Adrenal gland (tissue), 5 donors: ENCODE measurements around the gene HEMGN.

Source experiments
- POLR2A ChIP-seq, 2 donors: fragments of 450-650 bp; IDR thresholded peaks; one replicate each; pipeline ENCODE4 v1.6.1; 2017; ENCODE audit warnings: antibody characterized with exemption in 2 of 2, mild to moderate bottlenecking in 2 of 2, moderate library complexity in 1 of 2
- TF ChIP-seq, protein P1 (sequence below), 6 experiments: fragments of 450-650 bp in 4 of 6; fragments of 200-600 bp in 2 of 6; sonication (generic) in 1 of 6; IDR thresholded peaks; 1 replicate in 5 of 6; 2 replicates in 1 of 6; pipeline versions ENCODE4 v1.5.1 to v1.8.0; 2016 to 2021; ENCODE audit warnings: antibody characterized with exemption in 6 of 6, mild to moderate bottlenecking in 2 of 6, moderate library complexity in 1 of 6
- donor health status: DM: no; HTN: no; CAD: no.

DNA sequence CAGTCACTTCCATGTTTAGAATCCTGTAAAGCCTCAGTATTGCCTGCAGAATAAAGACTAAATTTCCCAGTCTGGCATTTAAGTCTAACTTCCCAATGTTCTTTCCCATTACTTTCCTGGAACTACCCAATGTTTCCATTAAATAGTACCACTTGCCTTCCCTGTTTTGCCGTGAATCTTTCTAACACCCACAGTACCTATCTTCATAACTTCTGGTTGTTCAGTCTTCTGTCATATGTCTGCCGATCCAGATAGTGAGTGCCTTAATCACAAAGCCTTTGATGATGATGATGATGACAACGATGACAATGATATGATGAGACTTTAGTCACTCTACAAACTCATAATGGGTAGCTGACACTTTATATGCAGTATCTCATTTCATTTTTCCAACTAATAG, 6.6 kb upstream of the HEMGN start:
- TF ChIP-seq, protein P1, sequence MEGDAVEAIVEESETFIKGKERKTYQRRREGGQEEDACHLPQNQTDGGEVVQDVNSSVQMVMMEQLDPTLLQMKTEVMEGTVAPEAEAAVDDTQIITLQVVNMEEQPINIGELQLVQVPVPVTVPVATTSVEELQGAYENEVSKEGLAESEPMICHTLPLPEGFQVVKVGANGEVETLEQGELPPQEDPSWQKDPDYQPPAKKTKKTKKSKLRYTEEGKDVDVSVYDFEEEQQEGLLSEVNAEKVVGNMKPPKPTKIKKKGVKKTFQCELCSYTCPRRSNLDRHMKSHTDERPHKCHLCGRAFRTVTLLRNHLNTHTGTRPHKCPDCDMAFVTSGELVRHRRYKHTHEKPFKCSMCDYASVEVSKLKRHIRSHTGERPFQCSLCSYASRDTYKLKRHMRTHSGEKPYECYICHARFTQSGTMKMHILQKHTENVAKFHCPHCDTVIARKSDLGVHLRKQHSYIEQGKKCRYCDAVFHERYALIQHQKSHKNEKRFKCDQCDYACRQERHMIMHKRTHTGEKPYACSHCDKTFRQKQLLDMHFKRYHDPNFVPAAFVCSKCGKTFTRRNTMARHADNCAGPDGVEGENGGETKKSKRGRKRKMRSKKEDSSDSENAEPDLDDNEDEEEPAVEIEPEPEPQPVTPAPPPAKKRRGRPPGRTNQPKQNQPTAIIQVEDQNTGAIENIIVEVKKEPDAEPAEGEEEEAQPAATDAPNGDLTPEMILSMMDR (IDR thresholded peaks at IDR 0.05), result no peak
- no peak for TF ChIP-seq POLR2A (IDR thresholded peaks at IDR 0.05)
